ENCODE measurements around the gene PPFIA4.

PPFIA4 gene

DNA sequence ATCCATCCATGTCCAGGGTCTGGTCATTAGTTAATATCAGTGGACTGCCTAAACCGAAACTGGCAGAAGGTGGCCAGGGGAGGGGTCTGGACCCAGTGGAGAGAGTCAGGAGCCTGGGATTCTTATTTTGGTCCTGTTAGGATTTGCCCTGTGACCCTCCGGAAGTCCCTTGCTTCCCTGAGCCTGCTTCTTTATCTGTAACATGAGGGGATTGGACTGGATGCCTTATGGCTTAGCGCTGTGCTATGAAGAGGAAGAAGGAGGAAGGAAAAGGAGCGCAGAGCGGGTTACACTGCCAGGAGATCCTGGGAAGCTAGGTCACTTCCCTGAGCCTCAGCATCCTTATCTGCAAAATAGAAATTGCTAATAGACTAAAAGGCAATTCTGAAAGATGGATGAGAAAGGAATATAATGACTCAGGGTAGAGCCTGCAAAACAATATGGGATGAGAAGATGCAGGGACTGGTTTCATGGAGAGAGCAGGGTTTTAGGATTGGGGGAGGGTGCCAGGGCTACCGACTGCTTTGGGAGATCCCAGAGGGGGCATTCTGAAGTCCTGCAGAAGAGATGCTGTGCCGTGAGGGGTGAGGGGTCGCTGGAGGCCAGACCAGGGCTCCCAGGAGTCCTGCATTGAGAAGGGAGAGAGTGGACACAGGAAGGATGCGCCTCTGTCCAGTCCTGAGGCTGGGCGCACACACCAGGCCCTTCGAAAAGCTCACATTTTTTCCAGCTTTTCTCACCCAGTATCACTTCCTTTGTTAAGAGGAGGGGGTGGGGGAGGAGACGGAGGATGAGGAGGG is 100.8 kb downstream of the PPFIA4 start:
- no peak for DNase-seq (ENCODE audit: low read depth, low spot score)

DNA sequence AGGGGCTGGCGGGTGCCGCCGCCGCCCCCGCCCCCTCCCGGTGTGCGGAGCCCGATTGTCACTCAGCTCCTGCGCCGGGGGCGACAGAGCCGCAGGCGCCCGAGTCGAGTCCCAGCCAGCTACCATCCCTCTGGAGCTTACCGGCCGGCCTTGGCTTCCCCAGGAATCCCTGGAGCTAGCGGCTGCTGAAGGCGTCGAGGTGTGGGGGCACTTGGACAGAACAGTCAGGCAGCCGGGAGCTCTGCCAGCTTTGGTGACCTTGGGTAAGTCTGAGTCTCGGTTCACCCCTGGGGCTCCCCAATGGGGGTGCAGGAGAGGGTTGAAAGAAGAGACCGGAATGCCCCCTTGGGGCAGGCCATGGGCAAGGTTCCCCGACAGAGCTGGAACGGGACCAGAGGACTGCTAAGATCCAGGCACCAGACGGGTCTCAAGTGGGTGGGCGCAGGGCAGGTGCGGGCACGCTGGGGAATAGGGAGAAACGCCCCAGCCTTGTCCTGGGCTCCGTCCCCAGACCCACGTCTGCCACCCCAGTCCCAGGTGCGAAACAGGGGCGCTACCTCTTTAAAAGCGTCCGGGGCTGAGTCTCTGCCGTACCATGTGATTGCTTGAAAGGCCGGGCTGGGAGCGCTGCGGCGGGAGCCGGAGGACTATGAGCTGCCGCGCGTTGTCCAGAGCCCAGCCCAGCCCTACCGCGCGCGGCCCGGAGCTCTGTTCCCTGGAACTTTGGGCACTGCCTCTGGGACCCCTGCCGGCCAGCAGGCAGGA is 101.6 kb downstream of the PPFIA4 start, which contains the start of gene ADORA1:
ADORA1 (plus strand) TSS at position 61 of the 765 bp plus-strand sequence. CDS start 1,116 bp downstream, outside the sequence.
- DNase-seq (ENCODE audit: low read depth, low spot score), result no peak

GRCh38 chr1:203128431-203128715 is 102.1 kb downstream of the PPFIA4 start:
- no peak for DNase-seq (ENCODE audit: low read depth, low spot score)

All from activated naive CD8-positive, alpha-beta T cell treated with anti-CD3 and anti-CD28 coated beads, Interleukin-2, amount 50 U/mL, for 16 hours (primary cell).